ENCODE results near the gene CACNA1S.

The CACNA1S gene

GRCh38 chr1:201032408-201032807 is 79.8 kb downstream of the CACNA1S start:
- no peak for DNase-seq (ENCODE audit: low spot score)

DNA sequence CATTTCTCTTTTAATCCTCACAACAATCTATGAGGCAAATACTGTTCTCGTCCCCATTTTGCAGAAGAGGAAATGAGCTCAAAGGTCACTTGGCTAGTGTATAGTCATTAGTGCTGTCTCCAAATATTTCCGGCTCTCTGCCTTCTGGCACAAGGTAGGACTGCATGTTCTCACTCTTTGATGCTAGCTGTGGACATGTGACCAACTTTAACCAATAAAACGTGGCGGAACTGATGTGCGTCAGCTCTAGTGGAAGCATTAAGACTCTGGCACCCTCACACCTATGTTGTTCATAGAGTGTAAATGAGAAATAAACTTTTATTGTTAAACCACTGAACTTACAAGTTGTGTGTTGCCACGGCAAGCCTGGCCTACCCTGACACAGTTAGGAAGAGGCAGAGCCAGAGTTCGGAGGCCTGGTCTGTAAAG is 83.8 kb downstream of the CACNA1S start:
- DNase-seq (ENCODE audit: low spot score) = no peak

DNA sequence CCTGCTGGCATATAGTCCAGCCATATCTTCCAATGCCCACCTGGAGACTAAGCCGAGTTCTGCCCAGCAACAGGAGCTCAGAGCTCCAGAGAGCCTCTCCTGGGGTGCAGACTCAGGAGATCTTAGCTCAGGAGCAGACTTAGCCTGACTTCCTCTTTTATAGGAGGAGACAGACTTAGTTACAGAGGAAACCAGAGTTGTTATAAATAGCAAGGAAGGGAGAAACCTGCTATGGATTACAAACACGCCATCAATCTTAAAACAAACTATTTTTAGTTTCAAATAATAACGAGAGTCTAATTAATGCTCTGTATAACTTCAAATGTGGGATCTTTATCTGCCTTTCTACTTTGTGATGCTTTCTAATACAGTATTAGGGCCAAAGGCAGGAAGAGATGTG is 85.4 kb downstream of the CACNA1S start:
- DNase-seq (ENCODE audit: low spot score) = no peak

DNA sequence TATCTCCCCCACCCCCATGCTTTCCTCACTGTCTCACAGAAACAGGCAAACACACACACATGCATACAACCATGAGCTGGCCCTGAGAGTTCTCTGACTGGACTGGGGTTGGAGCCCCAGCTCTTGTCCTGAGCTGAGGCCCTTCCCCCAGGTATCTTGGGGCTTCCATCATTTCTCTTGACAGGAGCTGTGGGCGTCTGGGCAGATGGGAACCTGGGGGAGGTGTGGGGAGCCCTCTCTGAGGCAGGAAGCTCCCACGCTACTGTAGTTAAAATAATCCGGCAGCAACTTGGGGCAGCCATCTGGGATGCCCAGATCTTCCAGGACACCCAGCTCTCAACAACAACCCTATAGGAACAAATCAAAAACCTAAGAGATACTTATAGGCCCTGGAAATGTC is 86.0 kb downstream of the CACNA1S start:
- no peak for DNase-seq (ENCODE audit: low spot score)

GRCh38 chr1:201025571-201026002 is 86.6 kb downstream of the CACNA1S start:
- no peak for DNase-seq (ENCODE audit: low spot score)

DNA sequence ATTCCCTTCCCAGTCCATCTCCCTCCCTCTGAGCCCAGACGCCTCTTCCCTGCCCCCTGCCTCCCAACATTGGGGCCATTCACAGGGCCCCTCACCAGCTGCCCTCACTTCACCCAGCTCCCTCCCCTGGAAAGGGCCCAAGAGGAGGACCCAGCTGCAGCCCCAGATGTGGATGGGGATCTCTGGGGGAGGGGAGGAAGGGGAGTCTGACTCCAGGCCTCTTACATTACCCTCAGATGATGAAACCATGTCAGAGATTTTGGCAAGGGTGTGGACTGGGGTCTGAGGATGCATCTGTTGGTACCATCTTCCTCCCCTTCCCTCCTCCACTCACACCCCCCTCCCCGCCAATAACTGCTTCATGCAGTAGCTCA is 87.6 kb downstream of the CACNA1S start:
- DNase-seq (ENCODE audit: low spot score) = peak; percentile 87

- no peak for DNase-seq (ENCODE audit: low spot score)
Observed at GRCh38 chr1:201023920-201024624, 88.2 kb downstream of the CACNA1S start.

- peak; percentile 82 for DNase-seq (ENCODE audit: low spot score)
Observed at GRCh38 chr1:201023517-201023902, 88.7 kb downstream of the CACNA1S start, which contains the start of gene KIF21B. Gene KIF21B (minus strand): TSS chr1:201023714. CDS start chr1:201023383, 331 bp downstream.

- no peak for DNase-seq (ENCODE audit: low spot score)
Observed at GRCh38 chr1:201022820-201023516, 89.3 kb downstream of the CACNA1S start.

- no peak for DNase-seq (ENCODE audit: low spot score)
Observed at GRCh38 chr1:201022493-201022819, 89.8 kb downstream of the CACNA1S start.

GRCh38 chr1:201021630-201022492 is 90.4 kb downstream of the CACNA1S start:
- no peak for DNase-seq (ENCODE audit: low spot score)

GRCh38 chr1:201020721-201021629 is 91.3 kb downstream of the CACNA1S start:
- peak; percentile 84 for DNase-seq (ENCODE audit: low spot score)

- DNase-seq (ENCODE audit: low spot score) = no peak
Observed at GRCh38 chr1:201020040-201020591, 92.1 kb downstream of the CACNA1S start.

GRCh38 chr1:201019321-201019977 is 92.8 kb downstream of the CACNA1S start:
- DNase-seq (ENCODE audit: low spot score) = no peak

DNA sequence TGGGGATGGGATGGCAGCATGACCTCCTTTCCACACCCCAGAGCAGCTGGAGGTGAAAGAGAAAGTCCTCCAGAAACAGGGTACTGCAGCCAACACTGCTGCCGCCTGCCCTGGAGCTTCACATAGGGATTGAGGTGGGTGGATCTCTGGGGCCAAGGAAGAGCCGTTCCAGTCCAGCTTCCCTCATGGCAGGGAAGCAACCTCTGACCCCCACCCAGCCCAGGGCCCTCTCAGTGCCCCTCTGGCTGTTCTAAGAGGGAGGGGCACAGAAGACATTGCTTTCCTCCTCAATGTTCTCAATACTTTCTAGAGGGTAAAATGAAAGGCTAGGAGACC is 94.4 kb downstream of the CACNA1S start:
- no peak for DNase-seq (ENCODE audit: low spot score)

- DNase-seq (ENCODE audit: low spot score) = no peak
Observed at GRCh38 chr1:201016943-201017827, 95.0 kb downstream of the CACNA1S start.

DNA sequence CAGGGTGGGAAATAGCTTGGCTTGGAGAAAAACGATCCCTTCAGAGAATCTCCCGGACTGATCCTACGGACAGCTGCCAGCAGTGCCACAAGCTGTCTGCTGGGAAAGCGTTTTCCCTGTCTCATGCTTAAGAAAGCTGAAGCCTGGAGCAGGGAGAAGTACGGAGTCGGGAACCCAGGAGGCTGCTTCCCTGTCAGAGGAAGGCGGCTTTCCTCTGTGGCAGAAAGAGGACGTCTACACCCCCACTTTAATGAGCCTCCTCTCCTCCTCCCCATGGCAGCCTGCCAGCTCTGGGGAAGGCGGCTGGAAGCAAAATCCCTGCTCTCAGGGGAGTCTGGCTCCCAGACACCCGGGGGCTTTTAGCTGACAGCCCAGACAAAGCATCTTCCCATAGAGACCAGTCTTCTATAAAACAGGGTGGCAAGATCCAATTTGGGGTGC is 96.0 kb downstream of the CACNA1S start:
- DNase-seq (ENCODE audit: low spot score) = no peak

- DNase-seq (ENCODE audit: low spot score) = no peak
Observed at GRCh38 chr1:201015551-201016091, 96.6 kb downstream of the CACNA1S start.

GRCh38 chr1:201014816-201015200 is 97.4 kb downstream of the CACNA1S start:
- DNase-seq (ENCODE audit: low spot score) = no peak
